ENCODE results near the gene SMIM10. TPM values are rescaled to one million over a fixed set of nuclear protein-coding genes. Genes with fewer than 3 reads are reported as not detected.

SMIM10 gene
- total RNA-seq, 1 donor from 2014 or later, result 0.65 TPM

DNA sequence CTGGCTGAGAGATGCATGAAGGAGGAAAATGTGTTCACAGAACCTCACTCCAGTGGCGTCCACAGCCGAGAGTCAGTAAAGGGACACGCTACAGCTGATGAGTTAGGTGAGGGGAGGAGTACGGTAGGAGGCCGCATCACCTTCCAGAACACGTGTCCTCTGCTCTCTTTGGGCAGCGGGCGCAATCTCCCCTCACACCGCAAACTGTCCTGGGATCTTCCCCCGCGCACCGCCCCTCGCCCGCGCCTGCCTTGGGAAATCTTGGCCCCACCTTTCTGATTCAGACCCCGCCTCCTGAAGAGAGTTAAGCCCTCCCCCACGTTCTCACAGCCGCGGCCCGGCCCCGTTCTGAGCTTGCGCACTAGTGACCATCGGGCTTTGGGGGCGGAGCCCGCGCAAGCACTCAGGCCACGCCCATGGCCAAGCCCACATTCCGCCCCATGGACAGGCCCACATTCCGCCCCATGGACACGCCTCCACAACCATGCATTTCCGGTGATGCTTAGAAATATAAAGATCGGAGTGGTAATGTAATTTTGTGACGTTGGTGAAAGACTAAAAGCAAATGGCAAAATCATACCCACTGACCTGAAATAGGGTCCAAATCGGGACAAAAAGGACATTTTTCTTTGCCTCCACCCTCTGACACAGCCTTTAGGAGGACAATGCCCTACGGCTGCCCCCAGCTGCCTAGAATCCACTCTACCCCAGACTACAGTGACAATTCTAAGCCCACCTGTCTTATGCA is 13.3 kb downstream of the SMIM10 start:
- H3K9me3 Mint-ChIP-seq, result no peaks in the 10 kb centered on the region
- no peaks in the 10 kb centered on the region for H3K36me3 Mint-ChIP-seq
- H3K27ac Mint-ChIP-seq, result peak overlapping the region; percentile 93
- peak; percentile 91 for DNase-seq (ENCODE audit: extremely low spot score, unreplicated experiment)
- TF ChIP-seq CTCF (conservative IDR thresholded peaks at IDR 0.05), result no peak
- H3K4me3 Mint-ChIP-seq, result peak overlapping the region; percentile 91
- no peaks in the 10 kb centered on the region for H3K4me1 Mint-ChIP-seq (ENCODE audit: unreplicated experiment)
- no peaks in the 10 kb centered on the region for H3K27me3 Mint-ChIP-seq

DNA sequence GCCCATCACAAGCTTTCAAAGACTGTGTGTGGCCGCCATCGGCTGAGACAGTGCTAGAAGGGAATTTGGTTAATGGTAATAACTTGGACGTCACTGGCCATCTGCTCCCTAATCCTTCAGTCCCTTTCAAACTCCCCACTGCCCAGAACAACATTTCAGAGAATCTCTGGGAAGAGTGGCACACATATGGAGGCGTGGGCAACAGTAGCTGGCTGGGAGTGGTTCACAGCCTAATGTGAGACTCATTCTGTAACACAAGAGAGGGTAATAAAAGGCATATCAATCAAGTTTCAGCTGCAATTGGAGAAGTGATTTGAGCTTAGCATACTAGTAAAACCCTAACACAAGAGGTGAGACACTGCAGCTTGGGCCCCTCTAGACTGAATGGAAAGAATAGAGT is 15.4 kb downstream of the SMIM10 start:
- no peak for DNase-seq (ENCODE audit: extremely low spot score, unreplicated experiment)
- no peak overlapping the region for H3K4me3 Mint-ChIP-seq
- H3K27me3 Mint-ChIP-seq, result no peaks in the 10 kb centered on the region
- no peaks in the 10 kb centered on the region for H3K9me3 Mint-ChIP-seq
- no peaks in the 10 kb centered on the region for H3K4me1 Mint-ChIP-seq (ENCODE audit: unreplicated experiment)
- TF ChIP-seq CTCF (conservative IDR thresholded peaks at IDR 0.05), result no peak
- no peaks in the 10 kb centered on the region for H3K36me3 Mint-ChIP-seq
- H3K27ac Mint-ChIP-seq, result no peak overlapping the region

GRCh38 chrX:135009057-135009610 is 18.3 kb downstream of the SMIM10 start:
- H3K9me3 Mint-ChIP-seq, result no peaks in the 10 kb centered on the region
- no peaks in the 10 kb centered on the region for H3K36me3 Mint-ChIP-seq
- H3K27me3 Mint-ChIP-seq, result no peaks in the 10 kb centered on the region
- no peak for DNase-seq (ENCODE audit: extremely low spot score, unreplicated experiment)
- no peak overlapping the region for H3K27ac Mint-ChIP-seq
- TF ChIP-seq CTCF (conservative IDR thresholded peaks at IDR 0.05), result no peak
- H3K4me3 Mint-ChIP-seq, result no peak overlapping the region
- H3K4me1 Mint-ChIP-seq (ENCODE audit: unreplicated experiment), result no peaks in the 10 kb centered on the region

DNA sequence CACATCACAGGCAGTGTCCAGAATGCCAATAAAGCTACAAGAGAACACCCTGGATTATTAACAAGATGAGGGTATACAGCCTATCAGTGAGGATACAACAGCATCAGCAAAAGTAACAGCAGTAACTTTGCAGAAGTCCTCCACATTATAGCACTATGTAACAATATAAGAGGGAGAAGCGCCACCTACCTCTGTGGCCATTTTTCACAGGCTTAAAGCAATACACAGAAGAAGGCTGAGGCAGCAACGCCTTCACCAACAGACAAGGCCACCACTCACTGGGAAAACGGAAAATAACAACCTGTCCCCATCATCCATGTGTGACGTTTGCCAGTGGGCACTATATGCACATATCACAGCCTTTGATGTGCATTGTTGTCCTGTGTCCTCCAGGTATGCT is 19.0 kb downstream of the SMIM10 start:
- no peaks in the 10 kb centered on the region for H3K36me3 Mint-ChIP-seq
- no peak for DNase-seq (ENCODE audit: extremely low spot score, unreplicated experiment)
- no peak overlapping the region for H3K4me3 Mint-ChIP-seq
- H3K27me3 Mint-ChIP-seq, result no peaks in the 10 kb centered on the region
- H3K4me1 Mint-ChIP-seq (ENCODE audit: unreplicated experiment), result no peaks in the 10 kb centered on the region
- no peak for TF ChIP-seq CTCF (conservative IDR thresholded peaks at IDR 0.05)
- H3K9me3 Mint-ChIP-seq, result no peaks in the 10 kb centered on the region
- H3K27ac Mint-ChIP-seq, result no peak overlapping the region

- no peaks in the 10 kb centered on the region for H3K9me3 Mint-ChIP-seq
Measured at GRCh38 chrX:135010921-135011320, 20.1 kb downstream of the SMIM10 start.

More at GRCh38 chrX:135010921-135011320, 20.1 kb downstream of the SMIM10 start:
- no peaks in the 10 kb centered on the region for H3K27me3 Mint-ChIP-seq
- TF ChIP-seq CTCF (conservative IDR thresholded peaks at IDR 0.05), result no peak
- H3K27ac Mint-ChIP-seq, result no peak overlapping the region
- no peaks in the 10 kb centered on the region for H3K4me1 Mint-ChIP-seq (ENCODE audit: unreplicated experiment)
- H3K4me3 Mint-ChIP-seq, result no peak overlapping the region
- H3K36me3 Mint-ChIP-seq, result no peaks in the 10 kb centered on the region
- DNase-seq (ENCODE audit: extremely low spot score, unreplicated experiment), result no peak
